ENCODE measurements around the gene FRMD1.
A peak's percentile ranks its signal among the peaks of the same experiment; 100 is the strongest.

GRCh38 chr6:168105813-168106632 is 27.0 kb upstream of the FRMD1 start:
- TF ChIP-seq GATA2 (IDR thresholded peaks at IDR 0.05; ENCODE audit: low read depth, low read length), result peak; percentile 64
- TF ChIP-seq GATA3 (IDR thresholded peaks at IDR 0.05; ENCODE audit: low read depth, low read length), result no peak

Measured in SH-SY5Y (cell line).